ENCODE results near the gene ME2. TPM values are rescaled to one million over a fixed set of nuclear protein-coding genes. Genes with fewer than 3 reads are reported as not detected.
"Not testable (repeated sequence)": the region's sequence is repeated elsewhere in the genome, so short reads cannot be mapped to it uniquely, and the experiment has no call there.

The ME2 gene
- total RNA-seq, 2 donors from 2014 or later, result 72.8 to 74.4 TPM

GRCh38 chr18:50937183-50937582, 58.3 kb downstream of the ME2 start:
- no CpG with 5 or more reads among the region's 1 CpG for WGBS, 2 experiments (ENCODE audit: insufficient coverage in 1 of 2, insufficient read length in 1 of 2)
- no peaks in the 10 kb centered on the region for H3K9me3 ChIP-seq (ENCODE audit: control insufficient read depth, low read length)
- no peaks in the 10 kb centered on the region for H3K9me3 Mint-ChIP-seq

GRCh38 chr18:50938912-50939311, 60.0 kb downstream of the ME2 start:
- H3K9ac ChIP-seq (ENCODE audit: extremely low read depth, low read length, poor library complexity, severe bottlenecking), result no peak overlapping the region
- no peaks in the 10 kb centered on the region for H3K9me3 ChIP-seq (ENCODE audit: control insufficient read depth, low read length)
- Mint-ChIP-seq H3K4me1 (no peaks in the 10 kb centered on the region), H3K36me3 (ENCODE audit: low read depth) (peaks cover 40% of the 10 kb centered on the region), H3K4me3 (no peak overlapping the region), H3K27ac (no peak overlapping the region), H3K27me3 (ENCODE audit: insufficient read depth) (no peaks in the 10 kb centered on the region), H3K9me3 (no peaks in the 10 kb centered on the region)
- no peak overlapping the region for H3K4me3 ChIP-seq (ENCODE audit: low read length)
- no peak for DNase-seq
- no peak for TF ChIP-seq CTCF (conservative IDR thresholded peaks at IDR 0.05)
- no peaks in the 10 kb centered on the region for H3K27me3 ChIP-seq (ENCODE audit: control insufficient read depth, insufficient read depth, low read length, poor library complexity, severe bottlenecking)
- WGBS, 2 experiments (ENCODE audit: insufficient coverage in 1 of 2, insufficient read length in 1 of 2), result 100% methylated on average over 1 of the region's 2 CpGs; no CpG with 5 or more reads in 1 of the 2 experiments
- H3K4me1 ChIP-seq (ENCODE audit: control insufficient read depth, insufficient read depth, low read length), result no peaks in the 10 kb centered on the region
- H3K27ac ChIP-seq (ENCODE audit: low read depth, low read length), result no peak overlapping the region
- H3K36me3 ChIP-seq (ENCODE audit: control insufficient read depth, insufficient read depth, low read length), result peaks cover 78% of the 10 kb centered on the region

More at GRCh38 chr18:50937183-50937582, 58.3 kb downstream of the ME2 start:
- no peaks in the 10 kb centered on the region for H3K4me1 ChIP-seq (ENCODE audit: control insufficient read depth, insufficient read depth, low read length)
- Mint-ChIP-seq H3K4me1 (no peaks in the 10 kb centered on the region), H3K27me3 (ENCODE audit: insufficient read depth) (no peaks in the 10 kb centered on the region), H3K27ac (no peak overlapping the region), H3K4me3 (no peak overlapping the region), H3K36me3 (ENCODE audit: low read depth) (peaks cover 43% of the 10 kb centered on the region)
- DNase-seq, result no peak
- H3K4me3 ChIP-seq (ENCODE audit: low read length), result no peak overlapping the region
- H3K36me3 ChIP-seq (ENCODE audit: control insufficient read depth, insufficient read depth, low read length), result peaks cover 80% of the 10 kb centered on the region
- no peaks in the 10 kb centered on the region for H3K27me3 ChIP-seq (ENCODE audit: control insufficient read depth, insufficient read depth, low read length, poor library complexity, severe bottlenecking)
- no peak overlapping the region for H3K9ac ChIP-seq (ENCODE audit: extremely low read depth, low read length, poor library complexity, severe bottlenecking)
- no peak for TF ChIP-seq CTCF (conservative IDR thresholded peaks at IDR 0.05)
- H3K27ac ChIP-seq (ENCODE audit: low read depth, low read length), result no peak overlapping the region

GRCh38 chr18:50944245-50944932, 65.5 kb downstream of the ME2 start:
- Mint-ChIP-seq H3K36me3 (ENCODE audit: low read depth) (peaks cover 30% of the 10 kb centered on the region), H3K27me3 (ENCODE audit: insufficient read depth) (no peaks in the 10 kb centered on the region), H3K4me3 (no peak overlapping the region), H3K9me3 (no peaks in the 10 kb centered on the region), H3K27ac (no peak overlapping the region), H3K4me1 (no peaks in the 10 kb centered on the region)
- Histone ChIP-seq H3K9ac (ENCODE audit: extremely low read depth, low read length, poor library complexity, severe bottlenecking) (no peak overlapping the region), H3K9me3 (ENCODE audit: control insufficient read depth, low read length) (no peaks in the 10 kb centered on the region), H3K27me3 (ENCODE audit: control insufficient read depth, insufficient read depth, low read length, poor library complexity, severe bottlenecking) (no peaks in the 10 kb centered on the region), H3K4me1 (ENCODE audit: control insufficient read depth, insufficient read depth, low read length) (no peaks in the 10 kb centered on the region), H3K4me3 (ENCODE audit: low read length) (no peak overlapping the region), H3K27ac (ENCODE audit: low read depth, low read length) (no peak overlapping the region), H3K36me3 (ENCODE audit: control insufficient read depth, insufficient read depth, low read length) (peaks cover 81% of the 10 kb centered on the region)
- no peak for TF ChIP-seq CTCF (conservative IDR thresholded peaks at IDR 0.05)
- 88 to 100% methylated on average over 1 to 3 of the region's 4 CpGs for WGBS, 2 experiments (ENCODE audit: insufficient coverage in 1 of 2, insufficient read length in 1 of 2)
- no peak for DNase-seq

GRCh38 chr18:50945918-50946317, 67.0 kb downstream of the ME2 start:
- H3K27me3 Mint-ChIP-seq (ENCODE audit: insufficient read depth); H3K27me3 ChIP-seq (ENCODE audit: control insufficient read depth, insufficient read depth, low read length, poor library complexity, severe bottlenecking); H3K9me3 ChIP-seq (ENCODE audit: control insufficient read depth, low read length); H3K27ac Mint-ChIP-seq; H3K27ac ChIP-seq (ENCODE audit: low read depth, low read length); H3K4me3 Mint-ChIP-seq; H3K4me3 ChIP-seq (ENCODE audit: low read length); H3K4me1 ChIP-seq (ENCODE audit: control insufficient read depth, insufficient read depth, low read length); DNase-seq; H3K9me3 Mint-ChIP-seq; H3K4me1 Mint-ChIP-seq; H3K9ac ChIP-seq (ENCODE audit: extremely low read depth, low read length, poor library complexity, severe bottlenecking): not testable (repeated sequence)
- peaks cover 23% of the 10 kb centered on the region for H3K36me3 Mint-ChIP-seq (ENCODE audit: low read depth)
- peaks cover 70% of the 10 kb centered on the region for H3K36me3 ChIP-seq (ENCODE audit: control insufficient read depth, insufficient read depth, low read length)
- 100% methylated on average over 2 of the region's 2 CpGs; no CpG with 5 or more reads in 1 of the 2 experiments for WGBS, 2 experiments (ENCODE audit: insufficient coverage in 1 of 2, insufficient read length in 1 of 2)
